Right atrium auricular region (tissue), 2 donors: Measurements from ENCODE around the gene GALNT18. TPM values are rescaled to one million over a fixed set of nuclear protein-coding genes. Genes with fewer than 3 reads are reported as not detected.

Experiments used
- DNase-seq: peaks from one replicate; pipeline ENCODE4 v3.0.0-alpha.2; 2019; ENCODE audit warnings: low spot score
- H3K27ac ChIP-seq, 2 donors: fragments of 200-600 bp; sonication (generic); 1 replicate in 1 of 2; 2 replicates in 1 of 2; pipeline ENCODE4 v1.5.1; 2016 to 2019
- H3K27me3 ChIP-seq, 2 donors: fragments of 200-600 bp; sonication (generic); one replicate each; pipeline versions ENCODE4 v1.5.1 to v1.6.0; 2017 to 2019
- H3K36me3 ChIP-seq: fragments of 200-600 bp; sonication (generic); one replicate; pipeline ENCODE4 v1.5.1; 2016
- H3K4me1 ChIP-seq, 2 donors: fragments of 200-600 bp; sonication (generic); one replicate each; pipeline versions ENCODE4 v1.5.1 to v1.6.0; 2017 to 2019
- H3K4me3 ChIP-seq, 2 donors: fragments of 200-600 bp; sonication (generic); 1 replicate in 1 of 2; 2 replicates in 1 of 2; pipeline ENCODE4 v1.5.1; 2017 to 2019; ENCODE audit warnings: mild to moderate bottlenecking in 1 of 2, moderate library complexity in 1 of 2
- H3K9me3 ChIP-seq, 2 donors: fragments of 200-600 bp; sonication (generic); one replicate each; pipeline ENCODE4 v1.5.1; 2019
- CTCF ChIP-seq, 2 donors: fragments of 200-600 bp; sonication (generic); IDR thresholded peaks; one replicate each; pipeline ENCODE4 v1.5.1; 2019; ENCODE audit warnings: antibody characterized with exemption in 2 of 2
- microRNA-seq, 2 donors: library from miRNA; unstranded; fragments of <30 nt; microRNA quantifications; one replicate each; pipeline ENCODE4, GENCODE V29; 2016 to 2017; ENCODE audit warnings: borderline number of aligned reads in 2 of 2, borderline replicate concordance in 1 of 2
- total RNA-seq, 2 donors: library from RNA; depleted of rRNA; stranded (reverse); fragments of >200 nt; gene quantifications; one replicate each; pipeline ENCODE4 v1.1.0, GENCODE V29; 2016

The GALNT18 gene
- total RNA-seq, 2 donors from 2014 or later = 22.2 to 26.8 TPM

- Histone ChIP-seq H3K36me3 (no peaks in the 10 kb centered on the region), H3K27me3 (no peaks in the 10 kb centered on the region), H3K9me3 (no peaks in the 10 kb centered on the region), H3K4me3 (no peak overlapping the region), H3K27ac (no peak overlapping the region), H3K4me1 (peaks cover 0 to 5% of the 10 kb centered on the region in 2 donors)
- TF ChIP-seq CTCF (IDR thresholded peaks at IDR 0.05) = no peak
- DNase-seq = no peak
Observed at GRCh38 chr11:11231763-11232162, 390.0 kb downstream of the GALNT18 start.

GRCh38 chr11:11230802-11231562 lies 390.8 kb downstream of the GALNT18 start:
- Histone ChIP-seq H3K36me3 (no peaks in the 10 kb centered on the region), H3K4me1 (peaks cover 0 to 5% of the 10 kb centered on the region in 2 donors), H3K27me3 (no peaks in the 10 kb centered on the region), H3K9me3 (no peaks in the 10 kb centered on the region), H3K4me3 (no peak overlapping the region), H3K27ac (no peak overlapping the region)
- peak in 1 of 2 donors; percentile 60 for TF ChIP-seq CTCF (IDR thresholded peaks at IDR 0.05)
- no peak for DNase-seq

DNA sequence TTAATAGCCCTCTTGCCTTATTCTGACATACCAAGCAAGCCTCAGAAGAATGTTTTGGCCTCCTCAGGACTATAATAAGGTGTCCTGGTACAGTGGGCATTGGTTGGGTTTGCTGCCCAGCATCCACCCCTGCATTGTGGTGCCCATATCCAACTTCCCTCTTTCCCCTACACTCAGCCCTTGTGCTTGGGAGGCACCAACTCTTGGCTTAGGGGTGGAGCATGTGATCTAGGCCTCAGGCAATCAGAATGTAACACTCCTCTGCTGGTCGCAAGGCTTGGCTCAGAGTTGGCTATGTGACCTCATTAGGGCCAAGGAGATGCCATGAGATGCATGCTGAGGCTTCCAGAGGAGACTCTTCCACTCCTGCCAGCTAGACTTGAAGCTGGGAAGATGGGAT lies 391.7 kb downstream of the GALNT18 start:
- no peaks in the 10 kb centered on the region for H3K9me3 ChIP-seq
- TF ChIP-seq CTCF (IDR thresholded peaks at IDR 0.05) = no peak
- H3K36me3 ChIP-seq = no peaks in the 10 kb centered on the region
- no peak for DNase-seq
- H3K4me3 ChIP-seq = no peak overlapping the region
- H3K27ac ChIP-seq = no peak overlapping the region
- peaks cover 0 to 5% of the 10 kb centered on the region in 2 donors for H3K4me1 ChIP-seq
- no peaks in the 10 kb centered on the region for H3K27me3 ChIP-seq

DNA sequence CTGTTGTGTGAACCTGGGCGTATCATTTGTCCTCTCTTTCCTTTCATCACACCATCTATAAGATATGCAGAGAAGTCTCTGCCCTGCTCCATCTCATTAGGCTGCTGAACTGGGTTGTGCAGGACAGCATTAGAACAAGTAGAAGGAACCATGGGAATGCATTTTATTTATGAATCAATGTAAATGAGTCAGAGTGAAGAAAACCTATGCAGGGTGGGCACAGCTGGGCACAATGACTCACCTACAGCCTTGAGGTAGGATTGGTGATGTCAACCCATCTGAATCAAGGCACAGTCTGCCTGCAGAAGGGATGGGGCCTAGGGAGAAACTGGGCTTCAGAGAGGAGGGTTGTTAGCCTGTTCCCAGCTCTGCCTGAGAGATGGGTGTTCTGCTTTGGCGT lies 392.2 kb downstream of the GALNT18 start:
- Histone ChIP-seq H3K4me3 (no peak overlapping the region), H3K4me1 (peaks cover 0 to 5% of the 10 kb centered on the region in 2 donors), H3K9me3 (no peaks in the 10 kb centered on the region), H3K27ac (no peak overlapping the region), H3K27me3 (no peaks in the 10 kb centered on the region), H3K36me3 (no peaks in the 10 kb centered on the region)
- DNase-seq = no peak
- TF ChIP-seq CTCF (IDR thresholded peaks at IDR 0.05) = no peak

GRCh38 chr11:11227296-11228085 lies 394.3 kb downstream of the GALNT18 start:
- H3K4me1 ChIP-seq = peaks cover 0 to 5% of the 10 kb centered on the region in 2 donors
- no peaks in the 10 kb centered on the region for H3K27me3 ChIP-seq
- no peak overlapping the region for H3K27ac ChIP-seq
- no peaks in the 10 kb centered on the region for H3K9me3 ChIP-seq
- no peak for DNase-seq
- H3K36me3 ChIP-seq = no peaks in the 10 kb centered on the region
- no peak for TF ChIP-seq CTCF (IDR thresholded peaks at IDR 0.05)
- no peak overlapping the region for H3K4me3 ChIP-seq

Small RNAs within 50 kb of the gene (microRNA-seq; reads per million reads assigned to microRNA genes)
- 0 reads per million in 2 donors for gene MIR4299

Other genes starting within 250 kb of the GALNT18 start
- gene USP47, start 220.0 kb upstream of the GALNT18 start, total RNA-seq = 10 to 100 TPM; 58.7 to 61.3 TPM